Keratinocyte (primary cell): ENCODE data around the gene NCOA7. TPM values are rescaled to one million over a fixed set of nuclear protein-coding genes. Genes with fewer than 3 reads are reported as not detected.

Experiments
- DNase-seq: peaks from one replicate; pipeline ENCODE4 v3.0.0-alpha.2; 2011; ENCODE audit warnings: low read depth, missing footprints, low spot score
- FAIRE-seq: peaks from 2 replicates; lab custom pipeline; 2011; peaks lifted over from hg19 to GRCh38; lab: Jason Lieb, UNC
- H2AFZ ChIP-seq: 2 replicates; pipeline ENCODE4 v1.6.0; 2012; ENCODE audit warnings: low read length, control low read depth, inconsistent platforms; ENCODE audit not compliant: control insufficient read depth
- H3K27ac ChIP-seq: 2 replicates; pipeline ENCODE4 v1.5.1; 2011; ENCODE audit warnings: low read length; ENCODE audit not compliant: control insufficient read depth, insufficient read depth
- H3K27me3 ChIP-seq: 3 replicates; pipeline ENCODE4 v1.6.0; 2011; ENCODE audit warnings: low read length; ENCODE audit not compliant: control insufficient read depth, insufficient read depth; ENCODE audit errors: extremely low read depth
- H3K36me3 ChIP-seq, 2 experiments: 2 replicates in 1 of 2; 3 replicates in 1 of 2; pipeline ENCODE4 v1.5.1; 2011; ENCODE audit warnings: low read length in 2 of 2, mild to moderate bottlenecking in 1 of 2; ENCODE audit not compliant: control insufficient read depth in 2 of 2, insufficient read depth in 2 of 2; ENCODE audit errors: extremely low read depth in 1 of 2
- H3K4me1 ChIP-seq: 3 replicates; pipeline ENCODE4 v1.5.1; 2011; ENCODE audit warnings: low read length; ENCODE audit not compliant: control insufficient read depth, insufficient read depth; ENCODE audit errors: extremely low read depth
- H3K4me2 ChIP-seq: 3 replicates; pipeline ENCODE4 v1.6.0; 2011; ENCODE audit warnings: low read depth, low read length; ENCODE audit not compliant: control insufficient read depth, insufficient read depth; ENCODE audit errors: extremely low read depth
- H3K4me3 ChIP-seq, 3 experiments: fragments of 200-600 bp in 1 of 3; sonication (generic) in 1 of 3; 2 replicates in 2 of 3; 3 replicates in 1 of 3; pipeline ENCODE4 v1.5.1; 2011 to 2016; ENCODE audit warnings: low read length in 3 of 3, mild to moderate bottlenecking in 3 of 3, control low read depth in 2 of 3, inconsistent platforms in 1 of 3, low read depth in 1 of 3, mixed read lengths in 1 of 3, mixed run types in 1 of 3, moderate library complexity in 1 of 3; ENCODE audit not compliant: control insufficient read depth in 2 of 3, insufficient read depth in 2 of 3; ENCODE audit errors: extremely low read depth in 1 of 3
- H3K79me2 ChIP-seq: 2 replicates; pipeline ENCODE4 v1.6.0; 2012; ENCODE audit warnings: low read length; ENCODE audit not compliant: control insufficient read depth, insufficient read depth
- H3K9ac ChIP-seq: 3 replicates; pipeline ENCODE4 v1.6.0; 2011; ENCODE audit warnings: low read length; ENCODE audit not compliant: control insufficient read depth, insufficient read depth; ENCODE audit errors: extremely low read depth
- H3K9me1 ChIP-seq: 3 replicates; pipeline ENCODE4 v1.6.0; 2011; ENCODE audit warnings: low read length; ENCODE audit not compliant: control insufficient read depth, insufficient read depth; ENCODE audit errors: extremely low read depth
- H3K9me3 ChIP-seq: 2 replicates; pipeline ENCODE4 v1.5.1; 2012; ENCODE audit warnings: low read depth, low read length; ENCODE audit not compliant: control insufficient read depth
- H4K20me1 ChIP-seq: 3 replicates; pipeline ENCODE4 v1.6.0; 2011; ENCODE audit warnings: low read length; ENCODE audit not compliant: control insufficient read depth, insufficient read depth; ENCODE audit errors: extremely low read depth
- EZH2 ChIP-seq: IDR thresholded peaks from one replicate; pipeline ENCODE4 v1.6.1; 2012; ENCODE audit warnings: inconsistent platforms, mild to moderate bottlenecking, low read length, moderate library complexity
- dilution Hi-C: fragments of 300-500 bp; cut with MboI; formaldehyde crosslinking; loops from one replicate; pipeline ENCODE4 v1.7.0; 2020; ENCODE audit warnings: low sequenced_read_pairs; ENCODE audit not compliant: extremely low pct_ligation_motif_present
- polyA plus RNA-seq, 5 experiments: library from polyadenylated mRNA; depleted of rRNA in 3 of 5; stranded (reverse) in 3 of 5; stranded (forward) in 1 of 5; unstranded in 1 of 5; fragments of >200 nt; gene quantifications; 1 replicate in 1 of 5; 2 replicates in 3 of 5; 3 replicates in 1 of 5; pipeline versions ENCODE4 v1.2.1 to v1.2.3, GENCODE V29; 2011 to 2012; ENCODE audit warnings: missing spikeins in 2 of 5, low read depth in 1 of 5, low replicate concordance in 1 of 5
- TF ChIP-seq, protein P1 (sequence below), 3 experiments: IDR thresholded peaks in 1 of 3; conservative IDR thresholded peaks in 1 of 3; optimal IDR thresholded peaks in 1 of 3; 2 replicates in 2 of 3; 3 replicates in 1 of 3; pipeline versions ENCODE3 to v1.5.1; 2011; ENCODE audit warnings: low read length in 3 of 3, mild to moderate bottlenecking in 3 of 3, moderate library complexity in 2 of 3, control low read depth in 1 of 3, inconsistent platforms in 1 of 3; ENCODE audit not compliant: insufficient read depth in 2 of 3; ENCODE audit errors: extremely low read depth in 1 of 3

Gene NCOA7
- polyA plus RNA-seq, 1 donor (not counting 4 experiments of a cell fraction or from before 2014, with no cell fraction given): 20.5 TPM

DNA sequence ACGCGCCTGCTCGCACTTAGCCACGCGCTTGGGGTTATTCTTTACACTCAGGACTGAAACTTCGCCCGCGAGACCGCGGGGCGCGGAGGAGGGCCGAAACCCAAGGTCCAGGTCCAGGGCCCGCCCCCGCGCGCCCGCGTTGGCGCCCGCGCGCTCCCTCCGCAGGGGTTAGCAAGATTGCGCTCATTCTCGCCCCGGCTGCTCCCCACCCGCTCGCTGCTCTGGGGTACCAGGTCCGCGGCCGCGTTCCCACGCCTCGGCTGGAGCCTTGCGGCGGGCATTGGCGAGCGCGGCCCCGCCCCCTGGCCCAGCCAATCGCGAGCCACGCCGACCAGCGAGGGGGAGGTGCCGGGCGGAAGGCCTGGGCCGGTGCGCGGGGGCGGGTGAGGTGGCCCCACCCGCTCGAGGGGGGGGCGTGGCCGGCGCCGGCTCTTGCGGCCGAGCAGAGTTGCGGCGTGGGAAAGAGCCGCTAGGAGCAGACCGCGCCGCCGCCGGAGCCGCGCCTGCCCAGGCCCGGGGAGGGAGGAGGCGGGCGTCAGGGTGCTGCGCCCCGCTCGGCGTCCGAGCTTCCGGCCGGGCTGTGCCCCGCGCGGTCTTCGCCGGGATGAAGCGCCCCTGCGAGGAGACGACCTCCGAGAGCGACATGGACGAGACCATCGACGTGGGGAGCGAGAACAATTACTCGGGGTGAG, 41.4 kb upstream of the NCOA7 start, which contains the start of gene HEY2:
Gene HEY2, plus strand, starts transcription at position 460 of the 692 bp plus-strand sequence. Its CDS starts 145 bp downstream, at position 605.
- Histone ChIP-seq H3K27me3 (peaks cover 68% of the 10 kb centered on the region), H3K9me3 (no peaks in the 10 kb centered on the region), H3K4me3 (peak within 1 kb of the TSS; percentile 60 to 75 (median 73)), H3K36me3 (no peaks in the 10 kb centered on the region), H3K9me1 (no peaks in the 10 kb centered on the region), H3K9ac (peak within 1 kb of the TSS; percentile 26), H3K4me1 (peaks cover 24% of the 10 kb centered on the region), H2AFZ (peak within 1 kb of the TSS; percentile 75), H3K4me2 (peak within 1 kb of the TSS; percentile 96), H3K27ac (no peak within 1 kb of the TSS), H3K79me2 (no peaks in the 10 kb centered on the region), H4K20me1 (no peaks in the 10 kb centered on the region)
- TF ChIP-seq, protein P1, sequence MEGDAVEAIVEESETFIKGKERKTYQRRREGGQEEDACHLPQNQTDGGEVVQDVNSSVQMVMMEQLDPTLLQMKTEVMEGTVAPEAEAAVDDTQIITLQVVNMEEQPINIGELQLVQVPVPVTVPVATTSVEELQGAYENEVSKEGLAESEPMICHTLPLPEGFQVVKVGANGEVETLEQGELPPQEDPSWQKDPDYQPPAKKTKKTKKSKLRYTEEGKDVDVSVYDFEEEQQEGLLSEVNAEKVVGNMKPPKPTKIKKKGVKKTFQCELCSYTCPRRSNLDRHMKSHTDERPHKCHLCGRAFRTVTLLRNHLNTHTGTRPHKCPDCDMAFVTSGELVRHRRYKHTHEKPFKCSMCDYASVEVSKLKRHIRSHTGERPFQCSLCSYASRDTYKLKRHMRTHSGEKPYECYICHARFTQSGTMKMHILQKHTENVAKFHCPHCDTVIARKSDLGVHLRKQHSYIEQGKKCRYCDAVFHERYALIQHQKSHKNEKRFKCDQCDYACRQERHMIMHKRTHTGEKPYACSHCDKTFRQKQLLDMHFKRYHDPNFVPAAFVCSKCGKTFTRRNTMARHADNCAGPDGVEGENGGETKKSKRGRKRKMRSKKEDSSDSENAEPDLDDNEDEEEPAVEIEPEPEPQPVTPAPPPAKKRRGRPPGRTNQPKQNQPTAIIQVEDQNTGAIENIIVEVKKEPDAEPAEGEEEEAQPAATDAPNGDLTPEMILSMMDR (optimal IDR thresholded peaks at IDR 0.05 in 1 of 3, IDR thresholded peaks at IDR 0.05 in 1 of 3, conservative IDR thresholded peaks at IDR 0.05 in 1 of 3; ENCODE audit: extremely low read depth in 1 of 3, insufficient read depth in 2 of 3, low read length in 3 of 3): no peak
- no peak for TF ChIP-seq EZH2
- DNase-seq (peak; percentile 7), FAIRE-seq (no peak)
- dilution Hi-C loops: no loop called here

DNA sequence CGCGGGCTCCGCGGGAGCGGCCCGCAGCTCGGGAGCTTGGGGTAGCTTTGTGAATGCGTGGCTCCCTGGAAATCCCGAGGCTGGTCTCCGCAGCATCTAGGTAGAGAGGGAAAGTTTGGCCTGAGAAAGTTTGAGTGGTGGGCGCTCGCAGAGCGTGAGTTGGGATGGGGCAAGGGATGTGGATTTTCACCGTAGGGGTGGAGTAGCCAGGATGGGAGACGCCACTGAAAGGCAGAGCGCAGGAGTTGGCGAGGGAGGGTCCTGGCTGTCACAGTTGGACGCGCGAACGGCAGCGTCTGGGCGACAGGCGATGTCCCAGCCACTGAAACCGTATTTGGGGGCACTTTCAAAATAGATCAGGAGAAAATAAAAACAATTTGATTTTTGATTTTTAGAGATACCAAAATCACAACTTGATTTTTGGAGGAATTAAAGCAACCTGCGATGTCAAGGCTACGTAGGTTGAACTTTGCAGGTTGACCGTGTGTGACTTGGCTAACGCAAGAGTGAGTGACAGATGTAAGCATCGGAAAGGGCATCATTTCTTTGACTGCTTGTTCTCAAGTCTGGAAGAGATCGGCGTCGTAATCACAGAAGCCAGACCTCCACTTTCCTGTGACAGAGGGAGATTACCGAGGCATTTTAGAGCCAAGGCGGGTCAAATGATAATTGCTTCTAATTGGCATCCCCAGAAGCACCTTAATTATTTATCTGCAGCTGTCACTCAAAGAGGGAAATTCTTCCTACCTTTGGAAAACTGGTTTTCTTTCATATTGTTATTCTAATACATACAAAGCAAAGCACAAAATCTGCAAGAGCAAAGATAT, 40.7 kb upstream of the NCOA7 start:
- H3K36me3 ChIP-seq: no peaks in the 10 kb centered on the region
- H3K9ac ChIP-seq: peak overlapping the region; percentile 8
- H3K9me1 ChIP-seq: no peaks in the 10 kb centered on the region
- dilution Hi-C loops: loop anchor here (25.0 kb wide), 2 partner anchors 238 to 413 kb away; no protein-coding TSS in a partner anchor
- H2AFZ ChIP-seq: peak overlapping the region; percentile 71
- peak overlapping the region; percentile 18 to 75 (median 70) for H3K4me3 ChIP-seq
- H3K27ac ChIP-seq: no peak overlapping the region
- no peaks in the 10 kb centered on the region for H3K79me2 ChIP-seq
- peaks cover 24% of the 10 kb centered on the region for H3K4me1 ChIP-seq
- no peaks in the 10 kb centered on the region for H3K9me3 ChIP-seq
- H3K27me3 ChIP-seq: peaks cover 69% of the 10 kb centered on the region
- no peaks in the 10 kb centered on the region for H4K20me1 ChIP-seq
- H3K4me2 ChIP-seq: peak overlapping the region; percentile 96
- DNase-seq (no peak), FAIRE-seq (no peak)
- TF ChIP-seq, protein P1 (optimal IDR thresholded peaks at IDR 0.05 in 1 of 3, IDR thresholded peaks at IDR 0.05 in 1 of 3, conservative IDR thresholded peaks at IDR 0.05 in 1 of 3; ENCODE audit: extremely low read depth in 1 of 3, insufficient read depth in 2 of 3, low read length in 3 of 3): no peak
- TF ChIP-seq EZH2: peak; percentile 74
